Endothelial cell of umbilical vein (primary cell): ENCODE data around the gene TXN2. TPM values are rescaled to one million over a fixed set of nuclear protein-coding genes. Genes with fewer than 3 reads are reported as not detected.

ENCODE experiments used
- BruUV-seq: library from RNA; stranded (reverse); fragments of 400-500 nt; replicated peaks from 2 replicates; lab custom pipeline; 2021; lab: Mats Ljungman, UMichigan
- CTCF ChIA-PET: fragments of 300-600, 350-600 bp; sonication (Branson Sonifier 250); formaldehyde crosslinking; loops from one replicate; lab custom pipeline; 2021; ENCODE audit warnings: antibody characterized with exemption, inconsistent platforms; lab: Charles Lee
- POLR2A ChIA-PET: fragments of 300-600, 350-600 bp; sonication (Branson Sonifier 250); formaldehyde crosslinking; loops from one replicate; lab custom pipeline; 2021; ENCODE audit warnings: antibody characterized with exemption, inconsistent platforms; lab: Charles Lee
- DNase-seq: peaks from one replicate; pipeline ENCODE4 v3.0.0-alpha.2; 2011; ENCODE audit warnings: low read depth, low spot score
- FAIRE-seq: peaks from 2 replicates; lab custom pipeline; 2011; peaks lifted over from hg19 to GRCh38; lab: Jason Lieb, UNC
- H2AFZ ChIP-seq: 2 replicates; pipeline ENCODE4 v1.6.0; 2012; ENCODE audit warnings: low read depth, low read length, control low read depth, inconsistent platforms
- H3K27ac ChIP-seq: 2 replicates; pipeline ENCODE4 v1.5.1; 2011; ENCODE audit warnings: low read depth, mild to moderate bottlenecking, control low read depth, low read length, moderate library complexity; ENCODE audit not compliant: insufficient read depth
- H3K27me3 ChIP-seq, 2 experiments: 2 replicates each; pipeline versions ENCODE4 v1.6.0 to v1.6.1; 2011; ENCODE audit warnings: low read length in 2 of 2, mixed read lengths in 1 of 2; ENCODE audit not compliant: control insufficient read depth in 2 of 2, insufficient read depth in 2 of 2
- H3K36me3 ChIP-seq, 2 experiments: 2 replicates in 1 of 2; 3 replicates in 1 of 2; pipeline ENCODE4 v1.5.1; 2011; ENCODE audit warnings: low read length in 2 of 2, mild to moderate bottlenecking in 1 of 2, moderate library complexity in 1 of 2; ENCODE audit not compliant: control insufficient read depth in 2 of 2, insufficient read depth in 2 of 2; ENCODE audit errors: extremely low read depth in 1 of 2
- H3K4me1 ChIP-seq: 3 replicates; pipeline ENCODE4 v1.5.1; 2011; ENCODE audit warnings: mild to moderate bottlenecking, low read length; ENCODE audit not compliant: control insufficient read depth, insufficient read depth; ENCODE audit errors: extremely low read depth
- H3K4me2 ChIP-seq: 2 replicates; pipeline ENCODE4 v1.6.1; 2011; ENCODE audit warnings: low read length, control low read depth, mixed read lengths; ENCODE audit not compliant: insufficient read depth
- H3K4me3 ChIP-seq, 3 experiments: fragments of 200-600 bp in 1 of 3; sonication (generic), shearing (Covaris generic) in 1 of 3; replicated peaks in 1 of 3; 2 replicates each; pipeline ENCODE4 v1.5.1; 2011 to 2016; ENCODE audit warnings: control low read depth in 3 of 3, low read length in 3 of 3, mild to moderate bottlenecking in 2 of 3, inconsistent platforms in 1 of 3, low read depth in 1 of 3, moderate library complexity in 1 of 3; ENCODE audit not compliant: insufficient read depth in 1 of 3
- H3K79me2 ChIP-seq: 2 replicates; pipeline ENCODE4 v1.6.0; 2012; ENCODE audit warnings: low read length, inconsistent platforms; ENCODE audit not compliant: control insufficient read depth, insufficient read depth
- H3K9ac ChIP-seq: replicated peaks from 2 replicates; pipeline ENCODE3; 2011; ENCODE audit warnings: low read length, control low read depth; ENCODE audit not compliant: insufficient read depth; ENCODE audit errors: extremely low read depth
- H3K9me1 ChIP-seq: replicated peaks from 3 replicates; pipeline ENCODE4 v1.6.0; 2011; ENCODE audit warnings: mild to moderate bottlenecking, low read length; ENCODE audit not compliant: control insufficient read depth, insufficient read depth; ENCODE audit errors: extremely low read depth
- H3K9me3 ChIP-seq: replicated peaks from 2 replicates; pipeline ENCODE4 v1.5.1; 2012; ENCODE audit warnings: low read length, inconsistent platforms; ENCODE audit not compliant: control insufficient read depth, insufficient read depth
- H4K20me1 ChIP-seq: replicated peaks from 2 replicates; pipeline ENCODE3; 2011; ENCODE audit warnings: mild to moderate bottlenecking, low read length; ENCODE audit not compliant: control insufficient read depth, insufficient read depth; ENCODE audit errors: extremely low read depth
- EZH2 ChIP-seq: IDR thresholded peaks from 2 replicates; pipeline ENCODE4 v1.6.1; 2012; ENCODE audit warnings: borderline replicate concordance, low read depth, mild to moderate bottlenecking, moderate library complexity, low read length, inconsistent platforms; ENCODE audit not compliant: severe bottlenecking
- FOS ChIP-seq: IDR thresholded peaks from 2 replicates; pipeline ENCODE4 v1.6.1; 2011; ENCODE audit warnings: mild to moderate bottlenecking, low read length, moderate library complexity, borderline replicate concordance; ENCODE audit not compliant: insufficient read depth
- GATA2 ChIP-seq: IDR thresholded peaks from 2 replicates; pipeline ENCODE4 v1.7.0; 2011; ENCODE audit warnings: low read depth, mild to moderate bottlenecking, moderate library complexity, mixed read lengths, low read length; ENCODE audit not compliant: insufficient read length, insufficient read depth
- JUN ChIP-seq: IDR thresholded peaks from 2 replicates; pipeline ENCODE4 v1.6.1; 2011; ENCODE audit warnings: borderline replicate concordance, low read depth; ENCODE audit not compliant: insufficient read length, insufficient read depth
- MYC ChIP-seq: IDR thresholded peaks from one replicate; pipeline ENCODE4 v1.6.1; 2011; ENCODE audit warnings: mild to moderate bottlenecking, low read depth, low read length
- POLR2A ChIP-seq: IDR thresholded peaks from 2 replicates; pipeline ENCODE4 v1.6.1; 2012; ENCODE audit warnings: low read depth, mild to moderate bottlenecking, control low read depth, low read length
- POLR2AphosphoS5 ChIP-seq: IDR thresholded peaks from 2 replicates; pipeline ENCODE4 v1.6.1; 2012; ENCODE audit warnings: low read depth, mild to moderate bottlenecking, control low read depth, low read length, moderate library complexity; ENCODE audit not compliant: insufficient read depth
- dilution Hi-C: fragments of 300-500 bp; cut with MboI; formaldehyde crosslinking; loops from one replicate; pipeline ENCODE4 v1.15.0; 2019; ENCODE audit warnings: low sequenced_read_pairs; ENCODE audit not compliant: extremely low pct_ligation_motif_present
- intact Hi-C: fragments of 100-400 bp; cut with micrococcal nuclease; formaldehyde crosslinking; loops from one replicate; pipeline ENCODE4 v1.10.0; 2022
- polyA plus RNA-seq, 4 experiments: library from polyadenylated mRNA; depleted of rRNA in 3 of 4; stranded (reverse) in 3 of 4; unstranded in 1 of 4; fragments of >200 nt; gene quantifications; 2 replicates each; pipeline versions ENCODE4 v1.2.1 to v1.2.3, GENCODE V29; 2011 to 2012; ENCODE audit warnings: missing spikeins in 1 of 4
- total RNA-seq: library from RNA; stranded (reverse); gene quantifications from 2 replicates; pipeline ENCODE4 v1.2.3, GENCODE V29; 2021
- TF ChIP-seq, protein P1 (sequence below): IDR thresholded peaks from 2 replicates; pipeline ENCODE4 v1.6.1; 2011; ENCODE audit not compliant: insufficient read depth, insufficient read length
- TF ChIP-seq, protein P2 (sequence below), 2 donors: IDR thresholded peaks; 1 replicate in 1 of 2; 2 replicates in 1 of 2; pipeline ENCODE4 v1.5.1; 2011; ENCODE audit warnings: low read length in 2 of 2, mild to moderate bottlenecking in 2 of 2, moderate library complexity in 2 of 2, control low read depth in 1 of 2, inconsistent platforms in 1 of 2, low read depth in 1 of 2; ENCODE audit not compliant: insufficient read depth in 1 of 2; ENCODE audit errors: extremely low read depth in 1 of 2

TXN2 gene
- total and polyA plus RNA-seq, 2 donors (not counting 3 experiments of a cell fraction or from before 2014, with no cell fraction given), result 75.9 to 183 TPM

DNA sequence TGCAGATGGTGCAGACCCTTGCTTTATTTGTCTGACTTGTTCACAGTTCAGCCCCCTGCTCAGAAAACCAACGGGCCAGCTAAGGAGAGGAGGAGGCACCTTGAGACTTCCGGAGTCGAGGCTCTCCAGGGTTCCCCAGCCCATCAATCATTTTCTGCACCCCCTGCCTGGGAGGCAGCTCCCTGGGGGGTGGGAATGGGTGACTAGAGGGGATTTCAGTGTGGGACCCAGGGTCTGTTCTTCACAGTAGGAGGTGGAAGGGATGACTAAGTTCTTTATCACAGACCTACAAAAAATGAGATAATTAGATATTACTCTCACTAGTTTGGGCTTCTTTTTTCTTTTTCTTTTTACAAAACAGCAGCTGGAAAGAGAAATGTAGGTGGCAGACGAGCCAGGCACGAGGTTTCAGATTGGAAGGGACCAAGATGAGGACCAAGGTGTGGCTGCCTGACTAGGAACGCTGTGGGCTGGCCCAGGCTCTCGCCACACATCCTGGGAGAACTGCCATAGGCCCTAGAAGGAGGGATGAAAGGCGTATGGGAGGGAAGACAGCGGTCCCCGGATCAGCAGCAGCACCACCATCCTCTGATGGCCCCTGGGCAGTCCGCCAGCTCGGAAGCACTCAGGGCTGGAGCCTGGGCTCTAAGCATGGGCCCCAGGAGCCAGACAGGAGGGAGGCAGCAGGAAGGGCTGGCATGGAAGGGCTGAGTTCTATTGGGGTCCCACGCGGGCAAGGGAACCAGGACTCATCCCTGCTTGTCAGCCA is 14.2 kb downstream of the TXN2 start:
- TSS peak; percentile 8 for BruUV-seq
- dilution Hi-C loops, result no loop called here

DNA sequence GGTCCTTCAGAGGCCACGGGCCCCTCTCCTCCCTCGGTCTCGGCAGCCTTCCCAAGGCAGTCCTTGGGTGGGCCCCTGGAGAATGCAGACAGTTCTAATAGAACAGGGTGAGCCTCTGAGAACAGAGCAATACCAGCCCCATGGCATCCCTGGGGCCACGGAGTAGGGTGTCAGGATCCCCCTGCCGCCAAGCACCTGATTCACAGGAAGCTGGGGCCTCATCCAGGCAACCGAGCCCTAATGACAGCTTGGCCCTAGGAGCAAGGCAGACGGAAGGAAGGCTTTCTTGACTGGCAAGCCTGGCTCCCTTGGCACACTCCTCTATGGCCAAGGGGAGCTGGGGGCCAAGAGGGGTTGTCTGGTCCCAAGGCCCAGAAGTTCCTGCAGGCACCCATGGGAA is 15.2 kb downstream of the TXN2 start:
- no peak for FAIRE-seq
- POLR2A ChIA-PET, result interaction anchor here (0.8 to 1.8 kb wide), 8 partner anchors 15 to 135 kb away, joined by 3 to 11 read pairs (median 4); partner anchors contain the start of gene MYH9
- dilution Hi-C loops, result no loop called here
- peaks cover 69% of the 10 kb centered on the region for H3K4me1 ChIP-seq
- no peaks in the 10 kb centered on the region for H3K9me3 ChIP-seq
- H3K79me2 ChIP-seq, result peaks cover 5% of the 10 kb centered on the region
- no peak overlapping the region for H3K4me3 ChIP-seq
- CTCF ChIA-PET, result interaction anchor here (0.5 to 3.4 kb wide), 5 partner anchors 78 to 127 kb away, joined by 3 to 10 read pairs (median 3); partner anchors contain the start of gene MYH9
- no peak for DNase-seq
- intact Hi-C loops, result loop anchor here (5.0 kb wide), 1 partner anchor 99 kb away; no protein-coding TSS in a partner anchor
- no peaks in the 10 kb centered on the region for H3K9me1 ChIP-seq
- no TSS peak for BruUV-seq
- H3K27me3 ChIP-seq, result no peaks in the 10 kb centered on the region
- H2AFZ ChIP-seq, result no peak overlapping the region
- H3K36me3 ChIP-seq, result peaks cover 0 to 3% of the 10 kb centered on the region in 2 experiments
- TF ChIP-seq EZH2, result no peak
- TF ChIP-seq, protein P1, sequence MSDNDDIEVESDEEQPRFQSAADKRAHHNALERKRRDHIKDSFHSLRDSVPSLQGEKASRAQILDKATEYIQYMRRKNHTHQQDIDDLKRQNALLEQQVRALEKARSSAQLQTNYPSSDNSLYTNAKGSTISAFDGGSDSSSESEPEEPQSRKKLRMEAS, result no peak
- no peak for TF ChIP-seq POLR2A
- TF ChIP-seq MYC, result no peak
- TF ChIP-seq, protein P2, sequence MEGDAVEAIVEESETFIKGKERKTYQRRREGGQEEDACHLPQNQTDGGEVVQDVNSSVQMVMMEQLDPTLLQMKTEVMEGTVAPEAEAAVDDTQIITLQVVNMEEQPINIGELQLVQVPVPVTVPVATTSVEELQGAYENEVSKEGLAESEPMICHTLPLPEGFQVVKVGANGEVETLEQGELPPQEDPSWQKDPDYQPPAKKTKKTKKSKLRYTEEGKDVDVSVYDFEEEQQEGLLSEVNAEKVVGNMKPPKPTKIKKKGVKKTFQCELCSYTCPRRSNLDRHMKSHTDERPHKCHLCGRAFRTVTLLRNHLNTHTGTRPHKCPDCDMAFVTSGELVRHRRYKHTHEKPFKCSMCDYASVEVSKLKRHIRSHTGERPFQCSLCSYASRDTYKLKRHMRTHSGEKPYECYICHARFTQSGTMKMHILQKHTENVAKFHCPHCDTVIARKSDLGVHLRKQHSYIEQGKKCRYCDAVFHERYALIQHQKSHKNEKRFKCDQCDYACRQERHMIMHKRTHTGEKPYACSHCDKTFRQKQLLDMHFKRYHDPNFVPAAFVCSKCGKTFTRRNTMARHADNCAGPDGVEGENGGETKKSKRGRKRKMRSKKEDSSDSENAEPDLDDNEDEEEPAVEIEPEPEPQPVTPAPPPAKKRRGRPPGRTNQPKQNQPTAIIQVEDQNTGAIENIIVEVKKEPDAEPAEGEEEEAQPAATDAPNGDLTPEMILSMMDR (IDR thresholded peaks at IDR 0.05; ENCODE audit: extremely low read depth in 1 of 2, insufficient read depth in 1 of 2, low read depth in 1 of 2, low read length in 2 of 2), result no peak
- TF ChIP-seq GATA2, result no peak
- TF ChIP-seq POLR2AphosphoS5, result no peak
- no peak for TF ChIP-seq JUN
- TF ChIP-seq FOS, result no peak
- H4K20me1 ChIP-seq, result no peaks in the 10 kb centered on the region
- no peak overlapping the region for H3K4me2 ChIP-seq
- H3K27ac ChIP-seq, result peak overlapping the region; percentile 91
- H3K9ac ChIP-seq, result peak overlapping the region; percentile 57

More for the DNA sequence above, 14.2 kb downstream of the TXN2 start:
- H3K79me2 ChIP-seq, result peaks cover 5% of the 10 kb centered on the region
- H3K9me1 ChIP-seq, result no peaks in the 10 kb centered on the region
- no peak overlapping the region for H3K4me3 ChIP-seq
- no peaks in the 10 kb centered on the region for H3K9me3 ChIP-seq
- H3K4me2 ChIP-seq, result no peak overlapping the region
- intact Hi-C loops, result loop anchor here (5.0 kb wide), 1 partner anchor 100 kb away; no protein-coding TSS in a partner anchor
- FAIRE-seq, result peak; percentile 24
- H3K4me1 ChIP-seq, result peaks cover 63% of the 10 kb centered on the region
- no peak overlapping the region for H2AFZ ChIP-seq
- H3K9ac ChIP-seq, result peak overlapping the region; percentile 26
- ChIA-PET CTCF (interaction anchor here (0.7 to 5.3 kb wide), 7 partner anchors 79 to 167 kb away, joined by 3 to 68 read pairs (median 6); partner anchors contain the start of gene MYH9), POLR2A (interaction anchor here (0.6 to 2.0 kb wide), 9 partner anchors 79 to 138 kb away, joined by 3 to 7 read pairs (median 4); partner anchors contain the start of gene MYH9)
- H4K20me1 ChIP-seq, result no peaks in the 10 kb centered on the region
- H3K36me3 ChIP-seq, result peaks cover 0 to 3% of the 10 kb centered on the region in 2 experiments
- no peaks in the 10 kb centered on the region for H3K27me3 ChIP-seq
- TF ChIP-seq, protein P1, result no peak
- peak; percentile 16 for TF ChIP-seq FOS
- DNase-seq, result no peak
- peak overlapping the region; percentile 91 for H3K27ac ChIP-seq
